BE2C (cell line): ENCODE results near the gene GRIA1.

Source experiments
- DNase-seq: peaks from one replicate; pipeline ENCODE4 v3.0.0-alpha.2; 2020
- H3K27me3 ChIP-seq: fragments of 250-450 bp; sonication (Bioruptor Pico); 2 replicates; pipeline ENCODE4 v1.5.1; 2020; ENCODE audit warnings: mild to moderate bottlenecking
- H3K36me3 ChIP-seq: fragments of 250-450 bp; sonication (Bioruptor Pico); 2 replicates; pipeline ENCODE4 v1.5.1; 2020; ENCODE audit warnings: mild to moderate bottlenecking
- H3K4me1 ChIP-seq: fragments of 250-450 bp; sonication (Bioruptor Pico); 2 replicates; pipeline ENCODE4 v1.5.1; 2020
- H3K4me3 ChIP-seq: 2 replicates; pipeline ENCODE4 v1.5.1; 2011; ENCODE audit warnings: low read depth, low read length
- H3K9me3 ChIP-seq: fragments of 250-450 bp; sonication (Bioruptor Pico); 2 replicates; pipeline ENCODE4 v1.5.1; 2020
- TF ChIP-seq, protein P1 (sequence below): IDR thresholded peaks from 2 replicates; pipeline ENCODE4 v1.5.1; 2012; ENCODE audit warnings: mild to moderate bottlenecking, low read depth, low read length

Gene GRIA1

GRCh38 chr5:153610009-153610408 is 119.5 kb downstream of the GRIA1 start:
- Histone ChIP-seq H3K27me3 (no peaks in the 10 kb centered on the region), H3K36me3 (no peaks in the 10 kb centered on the region), H3K9me3 (no peaks in the 10 kb centered on the region), H3K4me3 (no peak overlapping the region), H3K4me1 (no peaks in the 10 kb centered on the region)
- DNase-seq, result no peak
- TF ChIP-seq, protein P1, sequence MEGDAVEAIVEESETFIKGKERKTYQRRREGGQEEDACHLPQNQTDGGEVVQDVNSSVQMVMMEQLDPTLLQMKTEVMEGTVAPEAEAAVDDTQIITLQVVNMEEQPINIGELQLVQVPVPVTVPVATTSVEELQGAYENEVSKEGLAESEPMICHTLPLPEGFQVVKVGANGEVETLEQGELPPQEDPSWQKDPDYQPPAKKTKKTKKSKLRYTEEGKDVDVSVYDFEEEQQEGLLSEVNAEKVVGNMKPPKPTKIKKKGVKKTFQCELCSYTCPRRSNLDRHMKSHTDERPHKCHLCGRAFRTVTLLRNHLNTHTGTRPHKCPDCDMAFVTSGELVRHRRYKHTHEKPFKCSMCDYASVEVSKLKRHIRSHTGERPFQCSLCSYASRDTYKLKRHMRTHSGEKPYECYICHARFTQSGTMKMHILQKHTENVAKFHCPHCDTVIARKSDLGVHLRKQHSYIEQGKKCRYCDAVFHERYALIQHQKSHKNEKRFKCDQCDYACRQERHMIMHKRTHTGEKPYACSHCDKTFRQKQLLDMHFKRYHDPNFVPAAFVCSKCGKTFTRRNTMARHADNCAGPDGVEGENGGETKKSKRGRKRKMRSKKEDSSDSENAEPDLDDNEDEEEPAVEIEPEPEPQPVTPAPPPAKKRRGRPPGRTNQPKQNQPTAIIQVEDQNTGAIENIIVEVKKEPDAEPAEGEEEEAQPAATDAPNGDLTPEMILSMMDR, result no peak

GRCh38 chr5:153610811-153611210 is 120.3 kb downstream of the GRIA1 start:
- Histone ChIP-seq H3K36me3 (no peaks in the 10 kb centered on the region), H3K9me3 (no peaks in the 10 kb centered on the region), H3K4me3 (no peak overlapping the region), H3K27me3 (no peaks in the 10 kb centered on the region), H3K4me1 (no peaks in the 10 kb centered on the region)
- DNase-seq, result no peak
- TF ChIP-seq, protein P1, result no peak

DNA sequence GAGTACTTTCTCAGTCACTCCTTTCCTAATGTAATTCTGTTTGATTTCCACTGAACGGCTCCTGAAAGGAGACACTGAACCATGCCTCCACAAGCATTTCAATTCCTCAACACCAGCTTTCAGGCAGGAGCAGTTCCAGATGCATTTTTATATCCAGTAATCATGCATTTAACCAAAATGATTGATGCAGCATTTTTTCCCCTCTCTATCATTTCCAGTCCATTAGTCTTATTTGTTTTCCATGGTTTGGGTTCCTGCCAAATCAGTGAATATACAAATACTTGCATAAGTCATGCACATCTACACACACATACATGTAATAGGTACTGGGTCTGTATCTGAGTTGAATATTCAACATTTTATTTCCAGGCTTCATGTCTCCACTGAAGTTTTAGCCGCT is 122.7 kb downstream of the GRIA1 start:
- Histone ChIP-seq H3K36me3 (no peaks in the 10 kb centered on the region), H3K9me3 (no peaks in the 10 kb centered on the region), H3K27me3 (no peaks in the 10 kb centered on the region), H3K4me3 (no peak overlapping the region), H3K4me1 (no peaks in the 10 kb centered on the region)
- no peak for DNase-seq
- TF ChIP-seq, protein P1, result no peak

DNA sequence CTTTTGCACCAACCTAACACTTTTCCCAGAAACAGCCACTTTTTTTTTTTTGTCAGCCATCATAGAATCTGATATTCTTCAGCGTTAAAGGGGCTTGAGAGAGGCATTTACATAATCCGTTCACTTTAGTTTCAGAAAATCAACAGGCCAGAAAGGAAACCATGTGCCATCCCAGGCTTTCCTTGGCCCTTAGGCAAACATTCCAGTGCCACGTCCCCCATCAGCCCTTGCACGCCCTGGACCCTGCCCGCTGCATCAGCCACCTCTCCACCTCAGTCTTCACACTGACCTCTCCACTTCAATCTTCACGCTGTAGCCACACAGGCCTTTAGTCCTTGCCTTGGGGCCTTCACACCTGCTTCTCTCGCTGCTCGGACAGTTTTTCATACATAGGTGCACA is 123.2 kb downstream of the GRIA1 start:
- Histone ChIP-seq H3K27me3 (no peaks in the 10 kb centered on the region), H3K4me1 (no peaks in the 10 kb centered on the region), H3K9me3 (no peaks in the 10 kb centered on the region), H3K36me3 (no peaks in the 10 kb centered on the region), H3K4me3 (no peak overlapping the region)
- no peak for DNase-seq
- TF ChIP-seq, protein P1, result no peak

GRCh38 chr5:153617190-153617589 is 126.7 kb downstream of the GRIA1 start:
- Histone ChIP-seq H3K4me1 (no peaks in the 10 kb centered on the region), H3K4me3 (no peak overlapping the region), H3K36me3 (no peaks in the 10 kb centered on the region), H3K9me3 (no peaks in the 10 kb centered on the region), H3K27me3 (no peaks in the 10 kb centered on the region)
- no peak for DNase-seq
- TF ChIP-seq, protein P1, result no peak

- Histone ChIP-seq H3K36me3 (no peaks in the 10 kb centered on the region), H3K4me1 (no peaks in the 10 kb centered on the region), H3K9me3 (no peaks in the 10 kb centered on the region), H3K4me3 (no peak overlapping the region), H3K27me3 (no peaks in the 10 kb centered on the region)
- TF ChIP-seq, protein P1, result no peak
- no peak for DNase-seq
Observed at GRCh38 chr5:153618307-153618706, 127.8 kb downstream of the GRIA1 start.
